Raji (cell line): Measurements from ENCODE around the gene FREM2.

Source experiments
- POLR2A ChIP-seq: IDR thresholded peaks from 2 replicates; pipeline ENCODE4 v1.6.1; 2011; ENCODE audit warnings: low read depth, low read length, control low read depth; ENCODE audit not compliant: insufficient read depth

The FREM2 gene

GRCh38 chr13:38700051-38700450, 13.2 kb downstream of the FREM2 start:
- TF ChIP-seq POLR2A: no peak

DNA sequence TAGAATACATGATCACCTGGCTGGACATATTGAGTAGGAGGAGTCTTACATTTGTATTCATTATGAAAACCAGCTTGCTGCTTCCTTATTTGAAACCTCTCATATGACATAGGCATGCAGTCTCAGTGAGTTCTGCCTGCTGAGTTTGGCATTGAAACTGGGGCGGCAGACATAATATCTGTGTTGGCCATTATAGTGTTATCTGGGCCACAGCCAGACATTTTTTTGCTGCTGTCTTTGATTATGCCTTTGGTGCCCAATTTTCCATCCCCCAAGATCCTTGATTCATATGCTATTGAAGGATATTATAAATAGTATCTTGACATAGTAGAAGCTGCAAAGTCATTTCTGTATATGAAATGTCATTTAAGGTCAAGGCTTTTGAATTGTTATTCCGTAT, 15.8 kb downstream of the FREM2 start:
- TF ChIP-seq POLR2A: no peak

- no peak for TF ChIP-seq POLR2A
Measured at GRCh38 chr13:38703255-38703654, 16.4 kb downstream of the FREM2 start.

GRCh38 chr13:38705365-38705764, 18.5 kb downstream of the FREM2 start:
- no peak for TF ChIP-seq POLR2A

DNA sequence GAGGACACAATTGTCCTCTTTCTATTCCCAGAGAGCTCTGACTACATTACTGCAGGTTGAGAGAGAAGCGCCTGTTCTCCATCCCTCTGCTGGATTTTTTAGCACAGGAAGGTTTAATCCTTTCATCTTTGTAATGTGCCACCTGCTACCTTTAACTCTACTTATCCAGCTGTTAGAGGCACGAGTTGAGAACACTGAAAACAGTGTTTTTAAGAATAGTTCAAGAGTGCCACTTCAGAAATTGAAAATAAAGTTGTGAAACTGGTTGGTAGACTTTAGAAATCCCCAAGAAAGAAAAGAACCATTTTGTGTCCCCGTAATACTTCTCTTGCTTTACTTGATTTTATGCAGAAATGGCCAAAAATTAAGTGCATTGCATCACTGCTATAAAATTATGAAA, 20.6 kb downstream of the FREM2 start:
- no peak for TF ChIP-seq POLR2A

- no peak for TF ChIP-seq POLR2A
Measured at GRCh38 chr13:38713046-38713445, 26.2 kb downstream of the FREM2 start.

- TF ChIP-seq POLR2A: no peak
Measured at GRCh38 chr13:38718374-38718773, 31.5 kb downstream of the FREM2 start.

GRCh38 chr13:38730332-38730731, 43.5 kb downstream of the FREM2 start:
- no peak for TF ChIP-seq POLR2A

DNA sequence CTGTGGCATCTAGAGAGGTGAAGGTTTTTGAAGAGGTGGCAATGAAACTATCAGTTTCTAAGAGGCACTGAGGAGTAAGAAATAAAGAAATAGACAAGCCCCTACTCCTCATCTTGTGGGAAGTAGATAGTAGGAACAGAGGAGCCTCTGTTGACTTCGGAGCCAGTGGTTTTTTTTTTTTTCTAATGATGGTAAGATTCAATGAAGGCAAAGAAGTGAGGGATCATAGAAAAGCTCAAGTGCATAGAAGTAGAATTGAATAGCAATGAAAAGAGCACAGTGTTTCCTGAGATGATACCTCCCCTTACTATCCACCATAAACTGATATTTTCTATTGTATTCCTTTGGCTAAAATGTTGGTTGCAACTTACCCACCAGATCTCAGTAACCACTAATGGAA, 46.3 kb downstream of the FREM2 start:
- no peak for TF ChIP-seq POLR2A

DNA sequence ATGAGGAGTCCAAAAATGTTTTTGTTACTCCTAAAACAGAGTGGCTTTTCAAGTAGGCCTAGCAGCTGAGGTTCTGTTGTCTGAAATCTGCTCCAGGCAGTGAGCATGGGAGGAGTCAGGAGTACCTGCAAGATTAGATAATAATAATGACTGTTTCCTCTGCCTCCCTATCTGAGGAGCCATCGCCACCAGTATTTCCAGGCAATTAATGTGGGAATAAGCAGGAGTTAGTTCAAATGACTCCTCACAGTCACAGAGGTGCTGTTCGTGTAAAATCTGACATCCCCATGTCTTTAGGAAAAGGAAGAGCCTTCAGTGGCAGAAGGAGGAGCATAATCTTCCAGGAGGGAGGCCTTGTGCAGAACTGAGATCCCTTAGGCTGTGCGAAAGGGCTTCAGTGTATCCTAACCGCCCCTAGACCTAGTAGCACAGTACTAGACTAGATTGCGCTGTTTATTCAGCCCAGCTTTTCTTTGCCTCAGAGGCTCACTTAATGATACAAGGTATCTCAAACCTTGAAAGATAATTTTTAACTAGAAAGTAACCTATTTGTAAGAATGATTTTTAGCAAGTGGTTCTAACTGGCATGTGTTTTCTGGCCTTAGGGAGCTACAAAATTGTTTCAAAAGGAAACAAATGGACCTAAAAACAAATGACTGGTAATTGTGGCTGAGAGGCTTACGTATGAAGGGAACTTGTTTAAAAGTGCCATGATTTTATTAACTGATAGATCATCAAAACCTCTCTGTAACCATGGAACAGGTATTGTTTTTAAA, 49.0 kb downstream of the FREM2 start:
- no peak for TF ChIP-seq POLR2A

- no peak for TF ChIP-seq POLR2A
Measured at GRCh38 chr13:38743466-38743865, 56.6 kb downstream of the FREM2 start.

DNA sequence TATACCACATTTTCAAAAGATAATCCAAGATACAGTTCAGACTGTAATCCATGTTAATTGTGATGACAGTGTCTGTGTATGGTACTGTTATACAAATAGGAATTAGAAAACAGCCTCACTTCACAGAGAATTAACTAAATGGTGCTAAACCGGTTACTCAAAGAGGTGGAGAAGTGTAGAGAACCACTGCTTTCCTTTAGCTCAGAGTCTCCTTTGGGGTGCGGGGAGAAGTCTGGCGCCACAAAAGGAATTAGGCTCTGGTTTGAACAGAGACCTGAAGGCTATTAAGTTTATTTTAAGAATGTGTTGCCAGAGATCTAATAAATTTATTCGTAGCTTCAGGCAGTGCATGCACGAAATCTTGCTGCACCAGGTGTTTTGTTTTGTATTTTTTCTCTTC, 65.8 kb downstream of the FREM2 start:
- no peak for TF ChIP-seq POLR2A

DNA sequence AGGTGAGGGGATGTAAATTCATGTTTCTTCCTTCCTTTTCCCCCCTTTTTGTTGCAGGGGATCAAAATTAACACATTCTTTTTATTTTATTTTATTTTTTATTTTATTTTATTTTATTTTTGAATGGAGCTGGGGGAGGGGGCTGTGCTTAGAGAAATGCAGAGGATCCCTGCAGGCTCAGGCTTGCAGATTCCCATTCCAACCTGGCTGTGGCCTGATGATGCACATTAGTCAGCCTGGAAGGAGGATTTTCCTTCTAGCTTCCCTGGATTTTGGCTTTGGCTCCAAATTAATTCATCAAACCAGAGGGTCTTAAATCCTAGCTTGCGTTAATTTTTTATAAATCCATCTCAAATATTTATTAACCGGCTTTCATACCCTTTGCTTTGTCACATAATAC, 67.0 kb downstream of the FREM2 start:
- no peak for TF ChIP-seq POLR2A

DNA sequence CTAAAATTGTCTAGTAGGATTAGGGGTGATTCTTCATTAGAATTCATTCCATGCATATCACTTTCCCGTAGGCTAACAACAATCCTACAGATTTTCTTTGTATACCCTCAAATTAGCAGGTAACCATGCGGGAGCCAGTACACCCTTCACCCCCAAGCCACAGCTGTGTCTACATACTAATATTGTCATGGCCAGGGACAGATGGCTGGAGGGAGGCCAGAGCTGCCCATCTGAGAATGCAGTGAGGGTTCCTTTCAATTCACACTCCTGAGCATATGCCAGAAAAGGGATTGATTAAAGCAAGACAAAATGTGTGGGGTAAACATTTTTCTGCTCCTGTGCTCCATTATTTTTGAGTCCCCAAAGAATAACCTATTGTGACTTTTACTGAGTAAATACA, 68.9 kb downstream of the FREM2 start:
- no peak for TF ChIP-seq POLR2A

DNA sequence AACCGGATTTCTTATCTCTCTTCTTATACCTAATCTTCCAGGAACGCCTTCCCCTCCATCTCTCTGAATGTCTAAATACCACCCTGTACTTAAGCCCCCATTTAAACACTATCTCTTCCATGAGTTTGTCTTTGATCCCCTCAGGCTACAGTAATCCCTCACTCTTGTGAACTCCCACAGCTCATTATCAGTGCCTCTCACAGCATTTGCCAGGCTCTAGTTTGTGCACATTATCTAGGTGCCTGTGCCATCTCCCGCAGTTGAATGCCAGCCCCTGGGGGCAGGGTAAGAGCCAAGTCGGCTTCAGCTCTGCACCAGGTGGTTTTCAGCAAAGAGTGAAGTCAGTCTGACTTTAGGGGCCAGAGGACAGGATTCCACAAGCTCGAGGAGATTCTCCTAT, 71.4 kb downstream of the FREM2 start:
- TF ChIP-seq POLR2A: no peak

DNA sequence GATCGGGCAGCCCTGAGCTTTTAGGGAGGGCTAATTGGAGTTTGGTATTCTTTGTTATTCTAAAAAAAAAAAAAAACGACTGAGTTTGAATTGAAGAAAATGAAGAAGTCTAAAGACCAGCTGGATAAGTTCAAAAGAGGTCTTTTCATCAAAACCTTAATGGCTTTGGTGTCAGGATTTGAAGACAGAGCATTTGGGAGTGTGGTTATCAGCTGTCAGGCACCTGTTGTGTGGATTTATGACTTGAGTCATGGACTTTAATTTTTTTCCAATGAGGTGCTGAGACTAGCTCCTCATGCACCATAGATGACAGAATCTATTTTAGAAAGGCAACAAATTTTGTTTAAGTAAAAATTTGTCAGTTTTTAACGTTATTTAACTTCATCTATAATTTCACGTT, 72.5 kb downstream of the FREM2 start:
- TF ChIP-seq POLR2A: no peak

DNA sequence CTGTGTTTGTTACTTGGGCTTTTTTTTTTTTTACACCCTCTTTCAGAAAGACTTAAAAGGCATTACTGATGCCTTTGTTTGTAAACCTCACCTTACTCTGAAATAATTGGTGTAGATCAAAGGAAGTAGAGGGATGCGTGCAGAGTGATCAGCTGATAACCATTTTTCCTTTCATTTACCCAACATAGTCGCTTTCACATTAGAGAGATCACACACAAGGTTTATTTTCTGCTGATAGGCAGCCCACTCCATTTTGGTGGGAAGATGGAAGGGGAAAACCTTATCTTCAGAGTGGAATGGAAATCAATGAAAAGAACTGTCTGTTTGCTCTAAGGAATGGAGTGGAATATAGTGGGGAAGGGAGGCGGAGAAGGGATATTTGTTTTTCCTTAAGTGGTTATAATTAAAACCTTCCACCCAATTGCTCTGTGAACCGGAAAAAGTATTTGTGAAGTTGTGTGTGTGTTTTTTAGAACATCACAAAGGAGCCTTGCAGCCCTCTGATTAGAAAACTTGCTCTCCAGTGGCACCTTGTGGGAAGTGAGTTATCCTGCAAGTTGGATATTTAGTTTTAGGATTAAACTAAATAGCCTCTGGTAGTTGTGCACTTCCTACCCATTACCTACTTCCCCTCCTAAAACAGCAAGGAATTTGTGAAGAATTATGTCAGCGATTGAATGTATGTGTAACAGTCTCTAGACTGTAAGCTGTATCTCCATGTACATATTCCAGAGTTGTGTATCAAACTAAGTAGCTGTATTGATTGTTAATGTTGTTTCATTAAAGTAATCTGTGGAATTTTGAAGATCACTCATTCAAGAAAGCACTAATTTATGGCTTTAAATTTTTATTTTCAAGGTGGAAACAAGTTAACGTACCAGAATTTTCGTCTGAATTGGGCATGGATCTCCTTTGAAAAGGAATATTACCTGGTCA, 76.8 kb downstream of the FREM2 start:
- no peak for TF ChIP-seq POLR2A

DNA sequence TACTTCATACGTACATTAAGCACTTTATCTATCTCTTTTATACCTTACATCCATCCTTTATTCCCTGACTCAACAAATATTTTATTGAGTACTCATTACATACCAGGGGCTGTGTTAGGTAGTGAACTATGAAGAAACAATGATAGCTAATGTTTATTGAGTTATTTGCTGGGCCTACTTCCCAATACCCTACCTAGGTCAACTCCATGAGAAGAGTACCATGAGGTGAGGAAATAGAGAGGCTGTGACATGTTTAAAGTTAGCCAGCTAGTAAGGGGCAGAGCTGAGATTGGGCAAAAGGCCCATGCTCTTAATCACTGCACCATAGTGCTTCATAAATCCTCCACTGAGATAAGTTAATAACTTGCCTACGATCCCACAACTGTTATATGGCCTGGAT, 79.9 kb downstream of the FREM2 start:
- TF ChIP-seq POLR2A: no peak
